ENCODE results near the gene PNLIPRP2. TPM values are rescaled to one million over a fixed set of nuclear protein-coding genes. Genes with fewer than 3 reads are reported as not detected.

The PNLIPRP2 gene
- total RNA-seq, 2 donors from 2014 or later, result not detected

GRCh38 chr10:116669080-116669479 lies 48.3 kb downstream of the PNLIPRP2 start:
- Mint-ChIP-seq H3K27ac (no peak overlapping the region), H3K27me3 (peaks cover 63% of the 10 kb centered on the region), H3K4me1 (no peaks in the 10 kb centered on the region), H3K36me3 (ENCODE audit: low read depth) (no peaks in the 10 kb centered on the region), H3K4me3 (no peak overlapping the region)
- ATAC-seq, result no peak
- no peaks in the 10 kb centered on the region for H3K9me3 ChIP-seq (ENCODE audit: control insufficient read depth, low read length, poor library complexity, severe bottlenecking)
- DNase-seq, result no peak

- DNase-seq (no peak), ATAC-seq (no peak)
- Mint-ChIP-seq H3K27me3 (peaks cover 67% of the 10 kb centered on the region), H3K27ac (no peak overlapping the region), H3K4me3 (no peak overlapping the region), H3K4me1 (no peaks in the 10 kb centered on the region), H3K36me3 (ENCODE audit: low read depth) (no peaks in the 10 kb centered on the region)
- no peaks in the 10 kb centered on the region for H3K9me3 ChIP-seq (ENCODE audit: control insufficient read depth, low read length, poor library complexity, severe bottlenecking)
These were observed 49.3 kb downstream of the PNLIPRP2 start for GRCh38 chr10:116669832-116670644.

- H3K4me1 Mint-ChIP-seq, result no peaks in the 10 kb centered on the region
- no peak overlapping the region for H3K27ac Mint-ChIP-seq
- ATAC-seq, result no peak
- H3K4me3 Mint-ChIP-seq, result no peak overlapping the region
- no peaks in the 10 kb centered on the region for H3K9me3 ChIP-seq (ENCODE audit: control insufficient read depth, low read length, poor library complexity, severe bottlenecking)
- H3K27me3 Mint-ChIP-seq, result peaks cover 69% of the 10 kb centered on the region
- H3K36me3 Mint-ChIP-seq (ENCODE audit: low read depth), result no peaks in the 10 kb centered on the region
- DNase-seq, result no peak
These were observed 50.0 kb downstream of the PNLIPRP2 start for GRCh38 chr10:116670706-116671105.

- Mint-ChIP-seq H3K27me3 (peaks cover 75% of the 10 kb centered on the region), H3K36me3 (ENCODE audit: low read depth) (no peaks in the 10 kb centered on the region), H3K4me3 (no peak overlapping the region), H3K27ac (no peak overlapping the region), H3K4me1 (no peaks in the 10 kb centered on the region)
- DNase-seq (no peak), ATAC-seq (no peak)
- no peaks in the 10 kb centered on the region for H3K9me3 ChIP-seq (ENCODE audit: control insufficient read depth, low read length, poor library complexity, severe bottlenecking)
These were observed 50.6 kb downstream of the PNLIPRP2 start for GRCh38 chr10:116671274-116671926.

GRCh38 chr10:116672891-116673290 lies 52.1 kb downstream of the PNLIPRP2 start:
- Mint-ChIP-seq H3K36me3 (ENCODE audit: low read depth) (no peaks in the 10 kb centered on the region), H3K4me3 (no peak overlapping the region), H3K27me3 (peaks cover 75% of the 10 kb centered on the region), H3K4me1 (no peaks in the 10 kb centered on the region), H3K27ac (no peak overlapping the region)
- no peaks in the 10 kb centered on the region for H3K9me3 ChIP-seq (ENCODE audit: control insufficient read depth, low read length, poor library complexity, severe bottlenecking)
- no peak for ATAC-seq
- DNase-seq, result no peak

GRCh38 chr10:116673866-116674265 lies 53.1 kb downstream of the PNLIPRP2 start:
- Mint-ChIP-seq H3K4me3 (no peak overlapping the region), H3K27ac (no peak overlapping the region), H3K4me1 (no peaks in the 10 kb centered on the region), H3K27me3 (peaks cover 66% of the 10 kb centered on the region), H3K36me3 (ENCODE audit: low read depth) (no peaks in the 10 kb centered on the region)
- ATAC-seq (no peak), DNase-seq (no peak)
- no peaks in the 10 kb centered on the region for H3K9me3 ChIP-seq (ENCODE audit: control insufficient read depth, low read length, poor library complexity, severe bottlenecking)

- peaks cover 59% of the 10 kb centered on the region for H3K27me3 Mint-ChIP-seq
- no peak overlapping the region for H3K4me3 Mint-ChIP-seq
- no peaks in the 10 kb centered on the region for H3K36me3 Mint-ChIP-seq (ENCODE audit: low read depth)
- H3K27ac Mint-ChIP-seq, result no peak overlapping the region
- H3K4me1 Mint-ChIP-seq, result no peaks in the 10 kb centered on the region
- no peaks in the 10 kb centered on the region for H3K9me3 ChIP-seq (ENCODE audit: control insufficient read depth, low read length, poor library complexity, severe bottlenecking)
- DNase-seq (no peak), ATAC-seq (no peak)
These were observed 54.2 kb downstream of the PNLIPRP2 start for GRCh38 chr10:116674901-116675423.

- no peak overlapping the region for H3K27ac Mint-ChIP-seq
- no peaks in the 10 kb centered on the region for H3K9me3 ChIP-seq (ENCODE audit: control insufficient read depth, low read length, poor library complexity, severe bottlenecking)
- no peak for DNase-seq
These were observed 55.4 kb downstream of the PNLIPRP2 start for GRCh38 chr10:116676118-116676517.

GRCh38 chr10:116676633-116677032 lies 55.9 kb downstream of the PNLIPRP2 start:
- Mint-ChIP-seq H3K27ac (no peak overlapping the region), H3K27me3 (peaks cover 51% of the 10 kb centered on the region), H3K36me3 (ENCODE audit: low read depth) (no peaks in the 10 kb centered on the region), H3K4me3 (no peak overlapping the region), H3K4me1 (no peaks in the 10 kb centered on the region)
- H3K9me3 ChIP-seq (ENCODE audit: control insufficient read depth, low read length, poor library complexity, severe bottlenecking), result no peaks in the 10 kb centered on the region
- ATAC-seq, result no peak
- DNase-seq, result no peak

More at GRCh38 chr10:116676118-116676517, 55.4 kb downstream of the PNLIPRP2 start:
- H3K4me3 Mint-ChIP-seq, result no peak overlapping the region
- no peaks in the 10 kb centered on the region for H3K4me1 Mint-ChIP-seq
- peaks cover 52% of the 10 kb centered on the region for H3K27me3 Mint-ChIP-seq
- no peaks in the 10 kb centered on the region for H3K36me3 Mint-ChIP-seq (ENCODE audit: low read depth)
- no peak for ATAC-seq

GRCh38 chr10:116679351-116679750 lies 58.6 kb downstream of the PNLIPRP2 start:
- Mint-ChIP-seq H3K36me3 (ENCODE audit: low read depth) (no peaks in the 10 kb centered on the region), H3K4me1 (peaks cover 2% of the 10 kb centered on the region), H3K4me3 (no peak overlapping the region), H3K27ac (no peak overlapping the region), H3K27me3 (peaks cover 41% of the 10 kb centered on the region)
- no peaks in the 10 kb centered on the region for H3K9me3 ChIP-seq (ENCODE audit: control insufficient read depth, low read length, poor library complexity, severe bottlenecking)
- ATAC-seq (no peak), DNase-seq (no peak)

- no peak overlapping the region for H3K27ac Mint-ChIP-seq
- H3K9me3 ChIP-seq (ENCODE audit: control insufficient read depth, low read length, poor library complexity, severe bottlenecking), result no peaks in the 10 kb centered on the region
- peaks cover 45% of the 10 kb centered on the region for H3K27me3 Mint-ChIP-seq
These were observed 62.4 kb downstream of the PNLIPRP2 start for GRCh38 chr10:116683166-116683565.

GRCh38 chr10:116683821-116684220 lies 63.1 kb downstream of the PNLIPRP2 start:
- no peaks in the 10 kb centered on the region for H3K9me3 ChIP-seq (ENCODE audit: control insufficient read depth, low read length, poor library complexity, severe bottlenecking)
- no peak for DNase-seq
- peaks cover 49% of the 10 kb centered on the region for H3K27me3 Mint-ChIP-seq
- H3K4me3 Mint-ChIP-seq, result no peak overlapping the region
- H3K36me3 Mint-ChIP-seq (ENCODE audit: low read depth), result no peaks in the 10 kb centered on the region
- no peak for ATAC-seq
- H3K4me1 Mint-ChIP-seq, result peaks cover 8% of the 10 kb centered on the region
- no peak overlapping the region for H3K27ac Mint-ChIP-seq

More at GRCh38 chr10:116683166-116683565, 62.4 kb downstream of the PNLIPRP2 start:
- H3K4me3 Mint-ChIP-seq, result no peak overlapping the region
- no peak for ATAC-seq
- no peaks in the 10 kb centered on the region for H3K36me3 Mint-ChIP-seq (ENCODE audit: low read depth)
- DNase-seq, result no peak
- H3K4me1 Mint-ChIP-seq, result peaks cover 8% of the 10 kb centered on the region

GRCh38 chr10:116684781-116685180 lies 64.0 kb downstream of the PNLIPRP2 start:
- H3K4me1 Mint-ChIP-seq, result peaks cover 8% of the 10 kb centered on the region
- H3K36me3 Mint-ChIP-seq (ENCODE audit: low read depth), result no peaks in the 10 kb centered on the region

More at GRCh38 chr10:116684781-116685180, 64.0 kb downstream of the PNLIPRP2 start:
- no peak overlapping the region for H3K27ac Mint-ChIP-seq
- H3K4me3 Mint-ChIP-seq, result no peak overlapping the region
- H3K9me3 ChIP-seq (ENCODE audit: control insufficient read depth, low read length, poor library complexity, severe bottlenecking), result no peaks in the 10 kb centered on the region
- ATAC-seq (no peak), DNase-seq (no peak)
- H3K27me3 Mint-ChIP-seq, result peaks cover 58% of the 10 kb centered on the region
